H1 (cell line): ENCODE results near the gene CASP1. TPM values are rescaled to one million over a fixed set of nuclear protein-coding genes. Genes with fewer than 3 reads are reported as not detected.

Source experiments
- BACH1 ChIP-seq: IDR thresholded peaks from 2 replicates; pipeline ENCODE4 v1.6.1; 2012; ENCODE audit warnings: low read length, improper control_type of control experiment
- CHD7 ChIP-seq: fragments of 300-600 bp; sonication (generic); IDR thresholded peaks from 2 replicates; pipeline ENCODE4 v1.7.1; 2012; ENCODE audit warnings: low read length, moderate library complexity, mild to moderate bottlenecking, inconsistent platforms; ENCODE audit not compliant: insufficient replicate concordance
- polyA plus RNA-seq, 7 experiments: library from polyadenylated mRNA; depleted of rRNA in 3 of 7; stranded (reverse) in 5 of 7; unstranded in 2 of 7; fragments of >200 nt in 5 of 7; fragments of 200-250 nt in 2 of 7; gene quantifications; 1 replicate in 5 of 7; 2 replicates in 1 of 7; 4 replicates in 1 of 7; pipeline versions ENCODE4 v1.2.1 to v1.2.3, GENCODE V29; 2011 to 2013; ENCODE audit warnings: missing spikeins in 2 of 7, mixed read lengths in 2 of 7
- total RNA-seq: library from RNA; stranded (reverse); fragmentation: NEBNext Ultra II Directional; extraction: Animal tissue kit (Norgen Biotek cat#: 25700); gene quantifications from 2 replicates; pipeline ENCODE4 v1.2.1, GENCODE V29; 2021

The CASP1 gene
- total and polyA plus RNA-seq, 2 of the 8 experiments (the other 6 are each of a cell fraction or from before 2014, with no cell fraction given): not detected

- no peak for TF ChIP-seq CHD7
- TF ChIP-seq BACH1: no peak
These were observed 22.5 kb upstream of the CASP1 start (continued) for GRCh38 chr11:105057432-105057831.
